ENCODE measurements around the gene KPTN.

KPTN gene

DNA sequence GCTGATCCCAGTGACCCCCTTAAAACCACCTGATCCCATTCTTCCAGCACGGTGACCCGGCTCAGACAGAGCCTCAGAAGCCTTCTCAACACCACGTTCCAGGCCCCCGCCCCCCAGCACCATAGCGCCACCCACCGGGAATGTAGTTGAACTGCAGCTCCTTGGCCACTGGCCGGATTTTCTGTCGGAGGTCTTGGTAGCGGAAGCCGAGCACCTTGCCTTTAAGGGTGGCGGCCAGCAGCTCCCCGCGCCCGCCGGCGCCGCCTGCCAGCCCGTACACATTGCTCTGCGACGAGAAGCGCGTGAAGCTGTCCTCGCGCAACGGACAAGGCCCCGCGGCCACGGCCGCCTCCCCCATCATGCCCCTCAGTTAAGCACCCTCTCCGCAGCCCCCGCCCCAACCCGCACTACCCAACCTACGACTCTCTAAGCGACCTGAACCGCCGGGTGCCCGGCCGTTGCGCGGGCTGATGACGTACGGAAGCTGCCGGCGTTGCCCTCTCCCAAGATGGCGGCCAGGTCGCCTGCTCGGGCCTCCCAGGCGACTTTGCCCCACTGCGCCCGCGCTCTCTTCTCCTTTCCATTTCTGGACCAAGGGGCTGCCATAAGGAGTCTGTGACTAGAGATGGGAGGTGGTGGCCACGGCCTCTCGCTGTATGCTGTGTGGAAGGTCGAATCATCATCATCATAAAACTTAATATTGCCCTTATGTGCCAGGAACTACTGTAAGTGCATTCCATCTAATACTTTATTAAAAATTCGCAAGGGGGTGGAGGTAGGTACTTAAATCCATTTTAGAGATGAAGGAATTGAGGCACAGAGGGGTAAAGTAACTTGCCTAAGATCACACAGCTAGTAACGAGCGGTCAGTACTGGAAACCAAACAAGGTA lies at the start of gene KPTN:
TSS of gene KPTN (minus strand) at position 420 of the 891 bp plus-strand sequence. CDS start at position 361, 59 bp downstream.
- H3K27ac ChIP-seq: peak within 1 kb of the TSS; percentile 87
- TF ChIP-seq ZFX (IDR thresholded peaks at IDR 0.05; ENCODE audit: borderline replicate concordance) (no peak), CTCF (IDR thresholded peaks at IDR 0.05) (peak; percentile 97)

GRCh38 chr19:47531640-47532387 lies 47.8 kb upstream of the KPTN start:
- H3K27ac ChIP-seq: no peak overlapping the region
- TF ChIP-seq ZFX (IDR thresholded peaks at IDR 0.05; ENCODE audit: borderline replicate concordance) (no peak), CTCF (IDR thresholded peaks at IDR 0.05) (0 out of 2 replicates have a peak, but pooled peaks have one; percentile 14)

- H3K27ac ChIP-seq: no peak overlapping the region
- no peak for TF ChIP-seq CTCF (IDR thresholded peaks at IDR 0.05)
- no peak for TF ChIP-seq ZFX (IDR thresholded peaks at IDR 0.05; ENCODE audit: borderline replicate concordance)
Observed at GRCh38 chr19:47529018-47529742, 45.2 kb upstream of the KPTN start.

- TF ChIP-seq CTCF (IDR thresholded peaks at IDR 0.05): no peak
- no peak for TF ChIP-seq ZFX (IDR thresholded peaks at IDR 0.05; ENCODE audit: borderline replicate concordance)
- H3K27ac ChIP-seq: no peak overlapping the region
Observed at GRCh38 chr19:47526798-47527197, 42.8 kb upstream of the KPTN start.

DNA sequence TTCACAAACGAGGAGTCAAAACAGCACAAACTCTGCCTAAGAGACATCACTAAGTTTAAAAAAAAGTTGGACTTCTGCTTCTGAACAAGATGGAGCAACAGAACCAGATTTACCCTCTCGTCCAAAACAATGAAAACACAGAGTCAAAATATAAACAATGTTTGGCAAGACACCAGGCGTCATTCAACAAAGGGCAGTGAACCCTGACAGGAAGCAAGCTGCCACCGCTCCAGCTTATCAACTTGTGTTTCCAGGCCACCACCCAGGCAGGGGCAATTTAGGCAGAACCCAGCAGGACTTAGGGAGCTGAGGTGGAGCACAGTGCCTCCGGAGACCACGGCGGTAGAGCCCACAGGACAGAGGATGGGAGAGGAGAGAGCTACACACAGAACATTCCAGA lies 39.5 kb upstream of the KPTN start:
- no peak for TF ChIP-seq ZFX (IDR thresholded peaks at IDR 0.05; ENCODE audit: borderline replicate concordance)
- no peak for TF ChIP-seq CTCF (IDR thresholded peaks at IDR 0.05)
- no peak overlapping the region for H3K27ac ChIP-seq

GRCh38 chr19:47521473-47522180 lies 37.6 kb upstream of the KPTN start:
- TF ChIP-seq ZFX (IDR thresholded peaks at IDR 0.05; ENCODE audit: borderline replicate concordance): no peak
- TF ChIP-seq CTCF (IDR thresholded peaks at IDR 0.05): no peak
- H3K27ac ChIP-seq: no peak overlapping the region
